ENCODE results near the gene EGF. TPM values are rescaled to one million over a fixed set of nuclear protein-coding genes. Genes with fewer than 3 reads are reported as not detected.

EGF gene
- total RNA-seq, 1 experiment from 2014 or later, result 1.5 TPM

DNA sequence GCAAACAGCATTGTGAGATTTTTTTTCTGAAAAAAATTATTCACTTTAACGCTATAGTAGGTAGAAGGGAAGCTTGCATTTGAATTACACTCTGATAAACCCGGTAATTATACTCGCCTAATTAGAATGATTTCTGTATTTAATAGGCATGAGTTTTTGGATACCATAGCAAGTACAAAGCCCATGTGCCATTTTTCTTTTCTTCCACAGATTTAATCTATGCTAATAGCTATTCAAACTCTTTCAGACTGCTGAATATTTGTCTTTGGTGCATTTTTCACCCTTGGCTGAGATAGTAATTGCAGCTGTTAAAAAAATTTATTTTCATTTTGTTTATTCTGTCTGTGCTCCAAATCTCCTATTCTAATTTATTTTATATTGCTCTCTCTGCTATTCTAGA, 113.0 kb downstream of the EGF start:
- no peaks in the 10 kb centered on the region for H3K79me2 ChIP-seq (ENCODE audit: insufficient read depth, low read length)
- H3K56ac ChIP-seq (ENCODE audit: insufficient read length, low read depth, low read length), result no peak overlapping the region
- no peak overlapping the region for H2AFZ ChIP-seq (ENCODE audit: low read length)
- H2BK20ac ChIP-seq (ENCODE audit: low read depth, low read length, poor library complexity, severe bottlenecking), result no peak overlapping the region
- H2BK12ac ChIP-seq (ENCODE audit: insufficient read length, low read depth, low read length), result no peak overlapping the region
- H3K9me3 ChIP-seq (ENCODE audit: control insufficient read depth, low read depth, low read length), result no peaks in the 10 kb centered on the region
- no peak overlapping the region for H3T11ph ChIP-seq (ENCODE audit: low read length)
- H3K23ac ChIP-seq (ENCODE audit: insufficient read length, low read depth, low read length), result no peak overlapping the region
- H3K27ac Mint-ChIP-seq, result no peak overlapping the region
- no peaks in the 10 kb centered on the region; the same call in 1 of the 2 replicates for H3K27me3 Mint-ChIP-seq (ENCODE audit: low read depth)
- no peaks in the 10 kb centered on the region; the same call in 1 of the 2 replicates for H3K4me1 ChIP-seq (ENCODE audit: insufficient read depth, low read length)
- no peak overlapping the region for H3K18ac ChIP-seq (ENCODE audit: insufficient read length, low read depth, low read length)
- H3K14ac ChIP-seq (ENCODE audit: insufficient read depth, low read length), result no peak overlapping the region
- no peaks in the 10 kb centered on the region; a peak in 3 of 5 replicates for H3K9me3 Mint-ChIP-seq
- no peak overlapping the region for H2AK5ac ChIP-seq (ENCODE audit: insufficient read length, low read length)
- no peak overlapping the region for H2BK120ac ChIP-seq (ENCODE audit: low read depth, low read length, poor library complexity, severe bottlenecking)
- H3K27me3 ChIP-seq (ENCODE audit: insufficient read depth, low read length), result no peaks in the 10 kb centered on the region
- no peak overlapping the region for H2BK15ac ChIP-seq (ENCODE audit: low read depth, low read length)
- DNase-seq, result no peak
- no CpG with 5 or more reads among the region's 3 CpGs for WGBS (ENCODE audit: extremely low coverage, insufficient read length, low lambda C conversion rate)
- no peak overlapping the region for H4K91ac ChIP-seq (ENCODE audit: insufficient read length, low read depth, low read length)
- peaks cover 0 to under 1% (median 0%) of the 10 kb centered on the region in 3 experiments; a peak in 1 of 7 replicates for H3K36me3 Mint-ChIP-seq (ENCODE audit: insufficient read depth in 1 of 3, low read depth in 3 of 3)
- no peak overlapping the region for H4K8ac ChIP-seq (replicated peaks; ENCODE audit: insufficient read length, low read depth, low read length)
- H3K79me1 ChIP-seq (ENCODE audit: insufficient read depth, low read depth, low read length, poor library complexity, severe bottlenecking), result no peaks in the 10 kb centered on the region
- H4K20me1 ChIP-seq (ENCODE audit: control insufficient read depth, insufficient read depth, insufficient read length), result no peaks in the 10 kb centered on the region
- H3K23me2 ChIP-seq (ENCODE audit: insufficient read length, low read depth, low read length, poor library complexity, severe bottlenecking), result no peaks in the 10 kb centered on the region
- H3K4ac ChIP-seq (ENCODE audit: low read depth, low read length), result no peak overlapping the region
- no peak for TF ChIP-seq CTCF (conservative IDR thresholded peaks at IDR 0.05)
- H3K27ac ChIP-seq (ENCODE audit: insufficient read length, low read depth, low read length), result no peak overlapping the region
- no peak overlapping the region for H2BK5ac ChIP-seq (ENCODE audit: insufficient read length, low read length)
- no peak overlapping the region for H3K4me2 ChIP-seq (ENCODE audit: insufficient read depth, insufficient read length, low read length)
- no peak overlapping the region for H4K5ac ChIP-seq (ENCODE audit: insufficient read length, low read depth, low read length)
- peaks cover 15 to 20% of the 10 kb centered on the region in 2 experiments for H3K4me1 Mint-ChIP-seq
- no peak overlapping the region for H3K9ac ChIP-seq (ENCODE audit: extremely low read depth, insufficient read length, low read length)
- no peak overlapping the region for H3K4me3 Mint-ChIP-seq
